ENCODE measurements around the gene RRAGA. TPM values are rescaled to one million over a fixed set of nuclear protein-coding genes. Genes with fewer than 3 reads are reported as not detected.

The RRAGA gene
- total and polyA plus RNA-seq, 9 of the 15 experiments (the other 6 are each of a cell fraction or from before 2014, with no cell fraction given), result 6.0 to 44.7 (median 18.8) TPM

GRCh38 chr9:19048966-19049916 lies at the start of gene RRAGA (continued):
- TF ChIP-seq, protein P1, sequence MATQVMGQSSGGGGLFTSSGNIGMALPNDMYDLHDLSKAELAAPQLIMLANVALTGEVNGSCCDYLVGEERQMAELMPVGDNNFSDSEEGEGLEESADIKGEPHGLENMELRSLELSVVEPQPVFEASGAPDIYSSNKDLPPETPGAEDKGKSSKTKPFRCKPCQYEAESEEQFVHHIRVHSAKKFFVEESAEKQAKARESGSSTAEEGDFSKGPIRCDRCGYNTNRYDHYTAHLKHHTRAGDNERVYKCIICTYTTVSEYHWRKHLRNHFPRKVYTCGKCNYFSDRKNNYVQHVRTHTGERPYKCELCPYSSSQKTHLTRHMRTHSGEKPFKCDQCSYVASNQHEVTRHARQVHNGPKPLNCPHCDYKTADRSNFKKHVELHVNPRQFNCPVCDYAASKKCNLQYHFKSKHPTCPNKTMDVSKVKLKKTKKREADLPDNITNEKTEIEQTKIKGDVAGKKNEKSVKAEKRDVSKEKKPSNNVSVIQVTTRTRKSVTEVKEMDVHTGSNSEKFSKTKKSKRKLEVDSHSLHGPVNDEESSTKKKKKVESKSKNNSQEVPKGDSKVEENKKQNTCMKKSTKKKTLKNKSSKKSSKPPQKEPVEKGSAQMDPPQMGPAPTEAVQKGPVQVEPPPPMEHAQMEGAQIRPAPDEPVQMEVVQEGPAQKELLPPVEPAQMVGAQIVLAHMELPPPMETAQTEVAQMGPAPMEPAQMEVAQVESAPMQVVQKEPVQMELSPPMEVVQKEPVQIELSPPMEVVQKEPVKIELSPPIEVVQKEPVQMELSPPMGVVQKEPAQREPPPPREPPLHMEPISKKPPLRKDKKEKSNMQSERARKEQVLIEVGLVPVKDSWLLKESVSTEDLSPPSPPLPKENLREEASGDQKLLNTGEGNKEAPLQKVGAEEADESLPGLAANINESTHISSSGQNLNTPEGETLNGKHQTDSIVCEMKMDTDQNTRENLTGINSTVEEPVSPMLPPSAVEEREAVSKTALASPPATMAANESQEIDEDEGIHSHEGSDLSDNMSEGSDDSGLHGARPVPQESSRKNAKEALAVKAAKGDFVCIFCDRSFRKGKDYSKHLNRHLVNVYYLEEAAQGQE (IDR thresholded peaks at IDR 0.05; ENCODE audit: borderline replicate concordance), result 0 out of 2 replicates have a peak, but pooled peaks have one; percentile 45
- TF ChIP-seq, protein P1 (CRISPR knock-in tag; IDR thresholded peaks at IDR 0.05; ENCODE audit: low read depth), result no peak
- peak; percentile 84 for TF ChIP-seq RFX1 (IDR thresholded peaks at IDR 0.05)
- peak; percentile 38 for TF ChIP-seq BRD9 (IDR thresholded peaks at IDR 0.05; ENCODE audit: low read depth, partially characterized antibody)
- no peak for TF ChIP-seq USF2 (CRISPR knock-in tag; IDR thresholded peaks at IDR 0.05)
- no peak for TF ChIP-seq BRCA1 (IDR thresholded peaks at IDR 0.05)
- no peak for TF ChIP-seq BRCA1 (CRISPR knock-in tag; IDR thresholded peaks at IDR 0.05)
- peak; percentile 87; the same call in 1 of the 2 replicates for TF ChIP-seq ESRRA (IDR thresholded peaks at IDR 0.05; ENCODE audit: borderline replicate concordance, low read depth)
- TF ChIP-seq PML (IDR thresholded peaks at IDR 0.05; ENCODE audit: low read length), result peak; percentile 47; the same call in 1 of the 2 replicates
- peak; percentile 81 for TF ChIP-seq POLR2B (IDR thresholded peaks at IDR 0.05; ENCODE audit: low read depth, partially characterized antibody)
- TF ChIP-seq NEUROD1 (IDR thresholded peaks at IDR 0.05; ENCODE audit: borderline replicate concordance, low read depth, low read length, partially characterized antibody), result peak; percentile 15
- no peak for TF ChIP-seq ZNF165 (CRISPR knock-in tag; IDR thresholded peaks at IDR 0.05; ENCODE audit: borderline replicate concordance)
- peak; percentile 42; the same call in 1 of the 2 replicates for TF ChIP-seq ETS1 (conservative IDR thresholded peaks at IDR 0.05; ENCODE audit: control insufficient read depth, low read depth, low read length)
- TF ChIP-seq, protein P2, sequence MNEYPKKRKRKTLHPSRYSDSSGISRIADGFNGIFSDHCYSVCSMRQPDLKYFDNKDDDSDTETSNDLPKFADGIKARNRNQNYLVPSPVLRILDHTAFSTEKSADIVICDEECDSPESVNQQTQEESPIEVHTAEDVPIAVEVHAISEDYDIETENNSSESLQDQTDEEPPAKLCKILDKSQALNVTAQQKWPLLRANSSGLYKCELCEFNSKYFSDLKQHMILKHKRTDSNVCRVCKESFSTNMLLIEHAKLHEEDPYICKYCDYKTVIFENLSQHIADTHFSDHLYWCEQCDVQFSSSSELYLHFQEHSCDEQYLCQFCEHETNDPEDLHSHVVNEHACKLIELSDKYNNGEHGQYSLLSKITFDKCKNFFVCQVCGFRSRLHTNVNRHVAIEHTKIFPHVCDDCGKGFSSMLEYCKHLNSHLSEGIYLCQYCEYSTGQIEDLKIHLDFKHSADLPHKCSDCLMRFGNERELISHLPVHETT (CRISPR knock-in tag; conservative IDR thresholded peaks at IDR 0.05 in 1 of 2, IDR thresholded peaks at IDR 0.05 in 1 of 2), result peak in 1 of 2 experiments; percentile 61; a peak in 1 of 4 replicates
- TF ChIP-seq TAF9B (IDR thresholded peaks at IDR 0.05; ENCODE audit: partially characterized antibody), result peak; percentile 79
